Fibroblast of the aortic adventitia (primary cell): Measurements from ENCODE around the gene NUDT6. TPM values are rescaled to one million over a fixed set of nuclear protein-coding genes. Genes with fewer than 3 reads are reported as not detected.
A peak's percentile ranks its signal among the peaks of the same experiment; 100 is the strongest.

Experiments
- DNase-seq: peaks from one replicate; pipeline ENCODE4 v3.0.0-alpha.2; 2010; ENCODE audit warnings: low read depth
- H3K4me3 ChIP-seq: 2 replicates; pipeline ENCODE4 v1.5.1; 2011; ENCODE audit warnings: low read depth, mild to moderate bottlenecking, control low read depth, low read length, moderate library complexity
- CTCF ChIP-seq: IDR thresholded peaks from 2 replicates; pipeline ENCODE4 v1.5.1; 2011; ENCODE audit warnings: mild to moderate bottlenecking, low read length, control low read depth, inconsistent platforms; ENCODE audit not compliant: insufficient read depth
- total RNA-seq: library from RNA; depleted of rRNA; stranded (reverse); fragments of >200 nt; gene quantifications from 2 replicates; pipeline ENCODE4 v1.2.3, GENCODE V29; 2012; ENCODE audit warnings: low replicate concordance

NUDT6 gene
- total RNA-seq, result 8.5 and 12.8 TPM in 2 replicates

GRCh38 chr4:122921971-122922876 lies at the start of gene NUDT6:
Gene NUDT6 (minus strand): TSS chr4:122922597. CDS start chr4:122922572, 25 bp downstream.
- peak; percentile 62 for DNase-seq
- no peak for TF ChIP-seq CTCF
- peak within 1 kb of the TSS; percentile 85 for H3K4me3 ChIP-seq

- DNase-seq, result no peak
Measured at GRCh38 chr4:122968227-122968812, 45.9 kb upstream of the NUDT6 start.

GRCh38 chr4:122967231-122967630 lies 44.8 kb upstream of the NUDT6 start:
- DNase-seq, result no peak
- H3K4me3 ChIP-seq, result no peak overlapping the region
- TF ChIP-seq CTCF, result no peak

More at GRCh38 chr4:122968227-122968812, 45.9 kb upstream of the NUDT6 start:
- TF ChIP-seq CTCF, result no peak
- H3K4me3 ChIP-seq, result no peak overlapping the region

GRCh38 chr4:122966201-122966600 lies 43.8 kb upstream of the NUDT6 start:
- TF ChIP-seq CTCF, result no peak
- H3K4me3 ChIP-seq, result no peak overlapping the region
- DNase-seq, result no peak

GRCh38 chr4:122963216-122963615 lies 40.8 kb upstream of the NUDT6 start:
- TF ChIP-seq CTCF, result no peak

GRCh38 chr4:122960611-122961000 lies 38.2 kb upstream of the NUDT6 start:
- no peak for DNase-seq
- no peak for TF ChIP-seq CTCF
- H3K4me3 ChIP-seq, result no peak overlapping the region

More at GRCh38 chr4:122963216-122963615, 40.8 kb upstream of the NUDT6 start:
- DNase-seq, result peak; percentile 16
- no peak overlapping the region for H3K4me3 ChIP-seq
